ENCODE results near the gene C19orf25. TPM values are rescaled to one million over a fixed set of nuclear protein-coding genes. Genes with fewer than 3 reads are reported as not detected.
A peak's percentile ranks its signal among the peaks of the same experiment; 100 is the strongest.

C19orf25 gene
- total and polyA plus RNA-seq, 2 of the 13 experiments (the other 11 are each of a cell fraction or from before 2014, with no cell fraction given) = 14.2 to 32.4 TPM

GRCh38 chr19:1424192-1424955 is 54.6 kb downstream of the C19orf25 start (continued):
- TF ChIP-seq ZNF414 (CRISPR knock-in tag; IDR thresholded peaks at IDR 0.05) (peak; percentile 79; the same call in 1 of the 2 replicates), GATAD2A (CRISPR knock-in tag; IDR thresholded peaks at IDR 0.05) (peak; percentile 52; the same call in 1 of the 2 replicates), SOX6 (IDR thresholded peaks at IDR 0.05) (no peak), SOX6 (CRISPR knock-in tag; IDR thresholded peaks at IDR 0.05) (peak; percentile 66), NONO (IDR thresholded peaks at IDR 0.05) (no peak), NONO (CRISPR knock-in tag; conservative IDR thresholded peaks at IDR 0.05) (peak; percentile 55; the same call in 1 of the 2 replicates), FOXP4 (CRISPR knock-in tag; IDR thresholded peaks at IDR 0.05) (0 out of 2 replicates have a peak, but pooled peaks have one; percentile 12), ZNF619 (CRISPR knock-in tag; IDR thresholded peaks at IDR 0.05) (no peak), IKZF5 (CRISPR knock-in tag; IDR thresholded peaks at IDR 0.05) (peak; percentile 56; the same call in 1 of the 2 replicates), ZNF749 (CRISPR knock-in tag; IDR thresholded peaks at IDR 0.05; ENCODE audit: borderline replicate concordance) (no peak), ZBTB44 (CRISPR knock-in tag; IDR thresholded peaks at IDR 0.05) (no peak), RCOR2 (CRISPR knock-in tag; IDR thresholded peaks at IDR 0.05) (no peak), ZNF614 (CRISPR knock-in tag; IDR thresholded peaks at IDR 0.05; ENCODE audit: borderline replicate concordance) (0 out of 2 replicates have a peak, but pooled peaks have one; percentile 41), HOXA9 (CRISPR knock-in tag; IDR thresholded peaks at IDR 0.05; ENCODE audit: borderline replicate concordance) (no peak), CCAR2 (optimal IDR thresholded peaks at IDR 0.05; ENCODE audit: low read depth, low read length) (no peak), FIP1L1 (IDR thresholded peaks at IDR 0.05; ENCODE audit: borderline replicate concordance, insufficient read depth, low read depth, low read length) (0 out of 2 replicates have a peak, but pooled peaks have one; percentile 20), GATA4 (IDR thresholded peaks at IDR 0.05; ENCODE audit: borderline replicate concordance, low read depth) (no peak), MXD1 (CRISPR knock-in tag; IDR thresholded peaks at IDR 0.05) (peak; percentile 72), ZNF709 (CRISPR knock-in tag; IDR thresholded peaks at IDR 0.05) (no peak), EED (CRISPR knock-in tag; IDR thresholded peaks at IDR 0.05) (no peak), MYPOP (CRISPR knock-in tag; IDR thresholded peaks at IDR 0.05) (0 out of 2 replicates have a peak, but pooled peaks have one; percentile 38), ARNTL (CRISPR knock-in tag; IDR thresholded peaks at IDR 0.05) (peak; percentile 97)
